A549 (cell line): ENCODE results near the gene GPS2. TPM values are rescaled to one million over a fixed set of nuclear protein-coding genes. Genes with fewer than 3 reads are reported as not detected.

Source experiments
- ATAC-seq, 2 experiments: fragments of 200-7000 bp in 1 of 2; fragments of >200 bp in 1 of 2; cut with Nextera tagmentation in 1 of 2; cut with Tn5 transposase in 1 of 2; 3 replicates each; pipeline versions ENCODE4 v1.8.0 to v1.9.1; 2018 to 2020; ENCODE audit warnings: mild to moderate bottlenecking in 1 of 2, moderate library complexity in 1 of 2
- CTCF ChIA-PET: fragments of 300-600 bp; sonication (Branson Sonifier 250); formaldehyde crosslinking; extraction: SDS; loops from one replicate; lab custom pipeline; 2021; ENCODE audit warnings: antibody characterized with exemption, inconsistent platforms; lab: Yijun Ruan, JAX
- POLR2A ChIA-PET: fragments of 350-600 bp; formaldehyde crosslinking; extraction: SDS; loops from one replicate; lab custom pipeline; 2021; ENCODE audit warnings: antibody characterized with exemption, inconsistent platforms; lab: Yijun Ruan, JAX
- DNase-seq, 2 experiments: peaks; one replicate each; pipeline versions ENCODE4 v3.0.0 to v3.0.0-alpha.2; 2011 to 2016; ENCODE audit warnings: low read depth in 1 of 2, low spot score in 1 of 2
- FAIRE-seq: peaks from 2 replicates; lab custom pipeline; 2011; peaks lifted over from hg19 to GRCh38; lab: Jason Lieb, UNC
- H3K27ac ChIP-seq, 2 experiments: fragments of >200 bp; sonication (Bioruptor Twin); formaldehyde crosslinking; 3 replicates each; pipeline ENCODE4 v1.5.1; 2016 to 2017
- H3K4me1 ChIP-seq: fragments of >200 bp; sonication (Bioruptor Twin); formaldehyde crosslinking; 3 replicates; pipeline ENCODE4 v1.6.1; 2016
- H3K4me2 ChIP-seq: fragments of >200 bp; sonication (Bioruptor Twin); formaldehyde crosslinking; 3 replicates; pipeline ENCODE4 v1.6.1; 2016
- H3K4me3 ChIP-seq: fragments of >200 bp; sonication (Bioruptor Twin); formaldehyde crosslinking; 3 replicates; pipeline ENCODE4 v1.5.1; 2016
- H3K9me3 ChIP-seq: fragments of >200 bp; sonication (Bioruptor Twin); formaldehyde crosslinking; 3 replicates; pipeline ENCODE4 v1.6.1; 2016
- BHLHE40 ChIP-seq: IDR thresholded peaks from 2 replicates; pipeline ENCODE4 v1.6.1; 2012; ENCODE audit warnings: low read depth, low read length, inconsistent platforms
- CBX2 ChIP-seq: fragments of 200-600 bp; sonication (generic); IDR thresholded peaks from 2 replicates; pipeline ENCODE4 v1.6.1; 2016; ENCODE audit warnings: low read depth, mild to moderate bottlenecking, borderline replicate concordance
- EHF ChIP-seq: fragments of 250-450 bp; sonication (Bioruptor Pico); IDR thresholded peaks from 2 replicates; pipeline ENCODE4 v1.5.0; 2020; ENCODE audit warnings: mild to moderate bottlenecking
- EHMT2 ChIP-seq: fragments of 200-600 bp; sonication (generic); IDR thresholded peaks from 2 replicates; pipeline ENCODE4 v1.6.1; 2016; ENCODE audit warnings: antibody characterized with exemption, low read depth, mild to moderate bottlenecking, moderate library complexity
- FOXS1 ChIP-seq: fragments of 250-450 bp; sonication (Bioruptor Pico); IDR thresholded peaks from 2 replicates; pipeline ENCODE4 v1.5.0; 2020; ENCODE audit warnings: mild to moderate bottlenecking, moderate library complexity
- HEYL ChIP-seq: fragments of 250-450 bp; sonication (Bioruptor Pico); IDR thresholded peaks from 2 replicates; pipeline ENCODE4 v1.8.0; 2021; ENCODE audit warnings: mild to moderate bottlenecking, moderate library complexity
- HOXB13 ChIP-seq: fragments of 250-450 bp; sonication (Bioruptor Pico); IDR thresholded peaks from 2 replicates; pipeline ENCODE4 v1.5.0; 2020; ENCODE audit warnings: low read depth, mild to moderate bottlenecking, moderate library complexity
- KDM1A ChIP-seq: fragments of 200-600 bp; sonication (generic); IDR thresholded peaks from 2 replicates; pipeline ENCODE4 v1.6.1; 2016; ENCODE audit warnings: low read depth, mild to moderate bottlenecking
- MAFK ChIP-seq: fragments of 450-650 bp; IDR thresholded peaks from 2 replicates; pipeline ENCODE4 v1.6.1; 2014; ENCODE audit not compliant: partially characterized antibody
- RCOR1 ChIP-seq: fragments of 150-350 bp; IDR thresholded peaks from 2 replicates; pipeline ENCODE4 v1.6.1; 2014; ENCODE audit warnings: antibody characterized with exemption, low read length, low read depth
- RFX5 ChIP-seq: fragments of 450-650 bp; IDR thresholded peaks from 2 replicates; pipeline ENCODE4 v1.7.1; 2014; ENCODE audit warnings: antibody characterized with exemption, mild to moderate bottlenecking, moderate library complexity
- SMC3 ChIP-seq: fragments of >200 bp; sonication (Bioruptor Twin); formaldehyde crosslinking; IDR thresholded peaks from 3 replicates; pipeline ENCODE4 v1.6.1; 2018; ENCODE audit warnings: inconsistent platforms
- SREBF2 ChIP-seq: fragments of 450-650 bp; IDR thresholded peaks from 2 replicates; pipeline ENCODE4 v1.6.1; 2014; ENCODE audit warnings: mild to moderate bottlenecking, moderate library complexity
- ZFP36 ChIP-seq: fragments of 450-650 bp; IDR thresholded peaks from 2 replicates; pipeline ENCODE4 v1.6.1; 2014; ENCODE audit warnings: borderline replicate concordance; ENCODE audit not compliant: partially characterized antibody
- ZSCAN20 ChIP-seq: fragments of 250-450 bp; sonication (Bioruptor Pico); IDR thresholded peaks from 2 replicates; pipeline ENCODE4 v1.8.0; 2022; ENCODE audit warnings: mild to moderate bottlenecking, moderate library complexity
- WGBS: methylation state at CpG from one replicate; pipeline ENCODE4 v1.1.6; 2017; ENCODE audit errors: missing lambda C conversion rate; 5-methylcytosine and 5-hydroxymethylcytosine counted together
- polyA plus RNA-seq, 4 experiments: library from polyadenylated mRNA; depleted of rRNA in 3 of 4; stranded (reverse); fragments of >200 nt; fragmentation: RNase III in 1 of 4; extraction: RNeasy Plus Mini Kit Qiagen cat#74134 plus additional on column Dnase treatment in 1 of 4; gene quantifications; 2 replicates in 3 of 4; 3 replicates in 1 of 4; pipeline ENCODE4 v1.2.3, GENCODE V29; 2011 to 2017
- TF ChIP-seq, protein P1 (sequence below): fragments of 200-600 bp; sonication (generic); IDR thresholded peaks from 2 replicates; pipeline ENCODE4 v1.6.1; 2016; ENCODE audit warnings: antibody characterized with exemption, mild to moderate bottlenecking, moderate library complexity
- TF ChIP-seq, protein P2 (sequence below): fragments of >200 bp; sonication (Bioruptor Twin); formaldehyde crosslinking; IDR thresholded peaks from 3 replicates; pipeline ENCODE4 v1.6.1; 2016
- TF ChIP-seq, protein P3 (sequence below): IDR thresholded peaks from 2 replicates; pipeline ENCODE4 v1.6.1; 2012
- TF ChIP-seq, protein P4 (sequence below): fragments of 450-650 bp; IDR thresholded peaks from 2 replicates; pipeline ENCODE4 v1.6.1; 2014; ENCODE audit warnings: antibody characterized with exemption
- TF ChIP-seq, protein P5 (sequence below): IDR thresholded peaks from 2 replicates; pipeline ENCODE4 v1.6.1; 2012
- TF ChIP-seq, protein P6 (sequence below): fragments of >200 bp; sonication (Bioruptor Twin); formaldehyde crosslinking; IDR thresholded peaks from 2 replicates; pipeline ENCODE4 v1.6.1; 2016
- TF ChIP-seq, protein P7 (sequence below): fragments of 150-350 bp; IDR thresholded peaks from 2 replicates; pipeline ENCODE4 v1.6.1; 2014; ENCODE audit warnings: low read depth, mild to moderate bottlenecking, low read length

The GPS2 gene
- polyA plus RNA-seq, 2 of the 4 experiments (the other 2 are of a cell fraction), result 61.7 to 158 TPM

DNA sequence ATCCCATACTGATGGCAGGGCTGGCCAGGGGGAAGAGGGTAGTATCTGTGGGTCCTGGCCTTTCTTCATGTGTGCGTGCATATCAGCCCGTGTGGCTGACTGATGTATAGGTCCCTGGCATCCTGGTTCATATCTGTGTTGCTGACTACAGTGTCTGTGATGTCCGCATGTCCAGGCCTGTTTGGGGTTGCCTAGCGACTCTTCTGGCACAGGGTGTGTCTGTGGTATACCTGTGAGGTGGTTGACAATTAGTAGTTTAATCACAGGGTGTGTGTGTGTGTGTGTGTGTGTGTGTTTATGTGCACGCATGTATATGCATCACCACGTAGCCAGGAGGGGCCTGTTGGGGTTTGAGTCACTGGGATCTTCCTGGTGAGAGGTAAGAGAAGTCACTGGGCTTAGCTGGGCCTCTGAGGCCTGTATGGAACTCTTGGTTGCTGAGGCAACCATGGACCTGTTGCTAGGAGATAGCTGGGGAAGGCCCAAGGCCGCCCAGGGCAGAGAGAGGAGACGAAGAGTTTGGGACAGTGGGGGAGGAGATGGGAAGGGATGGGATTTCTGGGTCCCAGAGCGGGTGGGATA is 39.2 kb upstream of the GPS2 start (continued):
- TF ChIP-seq, protein P1, sequence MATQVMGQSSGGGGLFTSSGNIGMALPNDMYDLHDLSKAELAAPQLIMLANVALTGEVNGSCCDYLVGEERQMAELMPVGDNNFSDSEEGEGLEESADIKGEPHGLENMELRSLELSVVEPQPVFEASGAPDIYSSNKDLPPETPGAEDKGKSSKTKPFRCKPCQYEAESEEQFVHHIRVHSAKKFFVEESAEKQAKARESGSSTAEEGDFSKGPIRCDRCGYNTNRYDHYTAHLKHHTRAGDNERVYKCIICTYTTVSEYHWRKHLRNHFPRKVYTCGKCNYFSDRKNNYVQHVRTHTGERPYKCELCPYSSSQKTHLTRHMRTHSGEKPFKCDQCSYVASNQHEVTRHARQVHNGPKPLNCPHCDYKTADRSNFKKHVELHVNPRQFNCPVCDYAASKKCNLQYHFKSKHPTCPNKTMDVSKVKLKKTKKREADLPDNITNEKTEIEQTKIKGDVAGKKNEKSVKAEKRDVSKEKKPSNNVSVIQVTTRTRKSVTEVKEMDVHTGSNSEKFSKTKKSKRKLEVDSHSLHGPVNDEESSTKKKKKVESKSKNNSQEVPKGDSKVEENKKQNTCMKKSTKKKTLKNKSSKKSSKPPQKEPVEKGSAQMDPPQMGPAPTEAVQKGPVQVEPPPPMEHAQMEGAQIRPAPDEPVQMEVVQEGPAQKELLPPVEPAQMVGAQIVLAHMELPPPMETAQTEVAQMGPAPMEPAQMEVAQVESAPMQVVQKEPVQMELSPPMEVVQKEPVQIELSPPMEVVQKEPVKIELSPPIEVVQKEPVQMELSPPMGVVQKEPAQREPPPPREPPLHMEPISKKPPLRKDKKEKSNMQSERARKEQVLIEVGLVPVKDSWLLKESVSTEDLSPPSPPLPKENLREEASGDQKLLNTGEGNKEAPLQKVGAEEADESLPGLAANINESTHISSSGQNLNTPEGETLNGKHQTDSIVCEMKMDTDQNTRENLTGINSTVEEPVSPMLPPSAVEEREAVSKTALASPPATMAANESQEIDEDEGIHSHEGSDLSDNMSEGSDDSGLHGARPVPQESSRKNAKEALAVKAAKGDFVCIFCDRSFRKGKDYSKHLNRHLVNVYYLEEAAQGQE, result no peak
- TF ChIP-seq, protein P2, sequence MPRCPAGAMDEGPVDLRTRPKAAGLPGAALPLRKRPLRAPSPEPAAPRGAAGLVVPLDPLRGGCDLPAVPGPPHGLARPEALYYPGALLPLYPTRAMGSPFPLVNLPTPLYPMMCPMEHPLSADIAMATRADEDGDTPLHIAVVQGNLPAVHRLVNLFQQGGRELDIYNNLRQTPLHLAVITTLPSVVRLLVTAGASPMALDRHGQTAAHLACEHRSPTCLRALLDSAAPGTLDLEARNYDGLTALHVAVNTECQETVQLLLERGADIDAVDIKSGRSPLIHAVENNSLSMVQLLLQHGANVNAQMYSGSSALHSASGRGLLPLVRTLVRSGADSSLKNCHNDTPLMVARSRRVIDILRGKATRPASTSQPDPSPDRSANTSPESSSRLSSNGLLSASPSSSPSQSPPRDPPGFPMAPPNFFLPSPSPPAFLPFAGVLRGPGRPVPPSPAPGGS, result no peak
- no peak for TF ChIP-seq FOXS1 (CRISPR knock-in tag)
- TF ChIP-seq, protein P3, sequence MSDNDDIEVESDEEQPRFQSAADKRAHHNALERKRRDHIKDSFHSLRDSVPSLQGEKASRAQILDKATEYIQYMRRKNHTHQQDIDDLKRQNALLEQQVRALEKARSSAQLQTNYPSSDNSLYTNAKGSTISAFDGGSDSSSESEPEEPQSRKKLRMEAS, result no peak
- TF ChIP-seq RCOR1, result no peak
- no peak for TF ChIP-seq KDM1A
- TF ChIP-seq, protein P4, sequence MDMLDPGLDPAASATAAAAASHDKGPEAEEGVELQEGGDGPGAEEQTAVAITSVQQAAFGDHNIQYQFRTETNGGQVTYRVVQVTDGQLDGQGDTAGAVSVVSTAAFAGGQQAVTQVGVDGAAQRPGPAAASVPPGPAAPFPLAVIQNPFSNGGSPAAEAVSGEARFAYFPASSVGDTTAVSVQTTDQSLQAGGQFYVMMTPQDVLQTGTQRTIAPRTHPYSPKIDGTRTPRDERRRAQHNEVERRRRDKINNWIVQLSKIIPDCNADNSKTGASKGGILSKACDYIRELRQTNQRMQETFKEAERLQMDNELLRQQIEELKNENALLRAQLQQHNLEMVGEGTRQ, result no peak
- TF ChIP-seq RFX5, result no peak

DNA sequence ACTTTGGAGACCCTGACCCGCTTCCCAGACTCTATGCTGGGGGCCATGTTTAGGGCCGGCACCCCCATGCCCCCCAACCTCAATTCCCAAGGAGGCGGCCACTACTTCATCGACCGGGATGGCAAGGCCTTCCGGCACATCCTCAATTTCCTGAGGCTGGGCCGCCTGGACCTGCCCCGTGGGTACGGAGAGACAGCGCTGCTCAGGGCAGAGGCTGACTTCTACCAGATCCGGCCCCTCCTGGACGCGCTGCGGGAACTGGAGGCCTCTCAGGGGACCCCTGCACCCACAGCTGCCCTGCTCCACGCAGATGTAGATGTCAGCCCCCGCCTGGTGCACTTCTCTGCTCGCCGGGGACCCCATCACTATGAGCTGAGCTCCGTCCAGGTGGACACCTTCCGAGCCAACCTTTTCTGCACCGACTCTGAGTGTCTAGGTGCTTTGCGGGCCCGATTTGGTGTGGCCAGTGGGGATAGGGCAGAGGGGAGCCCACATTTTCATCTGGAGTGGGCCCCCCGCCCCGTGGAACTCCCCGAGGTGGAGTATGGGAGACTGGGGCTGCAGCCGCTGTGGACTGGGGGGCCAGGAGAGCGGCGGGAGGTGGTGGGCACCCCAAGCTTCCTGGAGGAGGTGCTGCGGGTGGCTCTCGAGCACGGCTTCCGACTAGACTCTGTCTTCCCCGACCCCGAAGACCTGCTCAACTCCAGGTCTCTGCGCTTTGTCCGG is 37.9 kb upstream of the GPS2 start:
- ChIA-PET POLR2A (interaction anchor here (0.8 to 3.9 kb wide), 2 partner anchors 45 to 50 kb away, joined by 3 to 25 read pairs; partner anchors contain the start of gene TMEM256), CTCF (interaction anchor here (0.6 to 6.6 kb wide), 25 partner anchors 9 to 261 kb away, joined by 3 to 232 read pairs (median 4); partner anchors contain the start of genes ACAP1, FGF11, FXR2 and PLSCR3)
- Histone ChIP-seq H3K4me2 (peak overlapping the region; percentile 90), H3K4me3 (peak overlapping the region; percentile 70), H3K4me1 (peaks cover 52% of the 10 kb centered on the region), H3K9me3 (no peaks in the 10 kb centered on the region), H3K27ac (peak overlapping the region; percentile 92 to 96; a peak in 4 of 6 replicates)
- ATAC-seq, result no peak
- no peak for DNase-seq
- FAIRE-seq, result no peak
- WGBS, result 94% methylated on average over 37 of the region's 37 CpGs
- TF ChIP-seq BHLHE40, result no peak
- TF ChIP-seq, protein P5, sequence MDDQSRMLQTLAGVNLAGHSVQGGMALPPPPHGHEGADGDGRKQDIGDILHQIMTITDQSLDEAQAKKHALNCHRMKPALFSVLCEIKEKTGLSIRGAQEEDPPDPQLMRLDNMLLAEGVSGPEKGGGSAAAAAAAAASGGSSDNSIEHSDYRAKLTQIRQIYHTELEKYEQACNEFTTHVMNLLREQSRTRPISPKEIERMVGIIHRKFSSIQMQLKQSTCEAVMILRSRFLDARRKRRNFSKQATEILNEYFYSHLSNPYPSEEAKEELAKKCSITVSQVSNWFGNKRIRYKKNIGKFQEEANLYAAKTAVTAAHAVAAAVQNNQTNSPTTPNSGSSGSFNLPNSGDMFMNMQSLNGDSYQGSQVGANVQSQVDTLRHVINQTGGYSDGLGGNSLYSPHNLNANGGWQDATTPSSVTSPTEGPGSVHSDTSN, result no peak
- no peak for TF ChIP-seq MAFK
- TF ChIP-seq, protein P6, sequence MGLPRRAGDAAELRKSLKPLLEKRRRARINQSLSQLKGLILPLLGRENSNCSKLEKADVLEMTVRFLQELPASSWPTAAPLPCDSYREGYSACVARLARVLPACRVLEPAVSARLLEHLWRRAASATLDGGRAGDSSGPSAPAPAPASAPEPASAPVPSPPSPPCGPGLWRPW, result no peak
- TF ChIP-seq, protein P1, result no peak
- TF ChIP-seq HEYL (CRISPR knock-in tag), result no peak
- no peak for TF ChIP-seq SREBF2
- TF ChIP-seq EHMT2, result no peak
- no peak for TF ChIP-seq ZFP36
- no peak for TF ChIP-seq HOXB13
- TF ChIP-seq FOXS1 (CRISPR knock-in tag), result no peak
- TF ChIP-seq ZSCAN20 (CRISPR knock-in tag), result no peak
- TF ChIP-seq CBX2, result no peak
- TF ChIP-seq, protein P7, sequence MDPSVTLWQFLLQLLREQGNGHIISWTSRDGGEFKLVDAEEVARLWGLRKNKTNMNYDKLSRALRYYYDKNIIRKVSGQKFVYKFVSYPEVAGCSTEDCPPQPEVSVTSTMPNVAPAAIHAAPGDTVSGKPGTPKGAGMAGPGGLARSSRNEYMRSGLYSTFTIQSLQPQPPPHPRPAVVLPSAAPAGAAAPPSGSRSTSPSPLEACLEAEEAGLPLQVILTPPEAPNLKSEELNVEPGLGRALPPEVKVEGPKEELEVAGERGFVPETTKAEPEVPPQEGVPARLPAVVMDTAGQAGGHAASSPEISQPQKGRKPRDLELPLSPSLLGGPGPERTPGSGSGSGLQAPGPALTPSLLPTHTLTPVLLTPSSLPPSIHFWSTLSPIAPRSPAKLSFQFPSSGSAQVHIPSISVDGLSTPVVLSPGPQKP, result no peak
- no peak for TF ChIP-seq EHF (CRISPR knock-in tag)
- TF ChIP-seq SMC3, result no peak
